GM19238 (cell line): ENCODE data around the gene C3orf22.

Experiments used
- DNase-seq: peaks from one replicate; pipeline ENCODE4 v3.0.0; 2011; ENCODE audit warnings: low spot score; ENCODE audit not compliant: insufficient read length

The C3orf22 gene

DNA sequence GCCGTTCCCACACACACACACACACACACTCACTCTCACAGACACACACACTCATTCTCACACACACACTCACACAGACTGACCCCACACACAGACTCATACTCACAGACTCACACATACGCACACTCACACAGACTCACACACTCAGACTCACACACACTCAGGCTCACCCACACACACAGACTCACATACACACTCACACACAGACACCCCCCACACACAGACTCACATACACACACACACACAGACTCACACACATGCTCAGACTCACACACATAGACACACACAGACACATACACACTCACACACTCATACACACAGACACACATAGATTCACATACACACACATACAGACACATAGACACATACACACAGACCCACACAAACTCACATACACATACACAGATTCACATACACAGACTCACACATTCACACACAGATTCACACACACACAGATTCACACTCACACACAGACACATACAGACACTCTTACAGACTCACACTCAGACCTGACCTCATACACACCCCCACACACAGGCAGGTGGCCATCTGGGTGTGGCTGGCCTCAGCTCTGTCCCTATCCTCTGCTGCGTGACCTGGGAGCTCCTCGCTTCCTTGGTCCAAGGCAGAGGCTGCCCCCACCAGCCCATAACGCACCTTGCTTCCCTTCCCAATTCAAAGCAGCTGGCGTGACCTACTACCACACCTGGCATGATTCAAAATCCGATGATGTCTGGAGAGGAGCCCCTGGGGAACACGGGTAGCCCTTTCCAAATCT is 1.9 kb downstream of the C3orf22 start:
- no peak for DNase-seq

GRCh38 chr3:126555795-126556636 is 2.7 kb downstream of the C3orf22 start:
- DNase-seq = no peak

DNA sequence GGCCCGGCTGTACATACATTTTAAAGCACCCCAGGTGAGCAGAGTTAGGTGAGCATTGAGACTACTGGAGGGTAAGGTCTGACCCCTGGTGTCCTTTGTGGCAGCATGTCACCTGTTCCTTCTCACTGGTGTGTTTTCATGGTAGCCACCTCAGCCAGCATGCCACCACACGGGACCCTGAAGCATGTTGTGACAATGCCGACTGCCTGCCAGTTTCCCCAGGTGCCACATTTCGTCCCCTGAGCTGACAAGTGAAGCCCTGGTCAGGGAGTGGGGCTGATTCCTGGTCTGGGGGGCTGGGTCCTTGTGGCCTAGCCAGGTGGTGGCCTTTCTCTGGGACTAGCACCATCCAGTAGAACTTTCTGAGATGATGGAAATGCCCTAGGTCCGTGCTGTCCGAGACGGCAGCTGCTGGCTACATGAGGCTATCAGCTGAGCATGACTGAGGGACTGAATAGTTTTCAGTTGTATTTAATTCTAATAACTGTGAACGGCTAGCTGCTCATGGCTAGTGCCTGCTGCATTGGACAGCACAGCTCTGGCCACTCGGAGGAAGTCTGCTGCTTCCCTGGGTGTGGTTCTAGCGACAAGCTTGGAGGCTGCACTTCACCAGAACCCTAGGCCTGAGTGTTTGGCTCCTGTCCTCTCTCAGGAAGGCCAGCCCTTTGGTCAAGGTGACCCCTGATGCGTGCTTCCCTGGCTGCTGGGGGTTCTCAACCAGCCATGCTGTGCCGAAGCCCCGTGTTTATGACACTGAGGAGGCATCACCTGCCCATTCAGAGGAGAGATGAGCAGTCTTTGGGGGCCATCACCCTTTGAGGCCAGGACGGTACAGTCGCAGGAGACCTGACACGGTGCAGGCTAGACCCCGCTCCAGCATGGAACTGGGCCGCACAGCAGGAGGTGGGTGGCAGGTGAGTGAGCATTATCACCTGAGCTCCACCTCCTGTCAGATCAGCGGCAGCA is 3.9 kb downstream of the C3orf22 start:
- no peak for DNase-seq

GRCh38 chr3:126553284-126554084 is 5.2 kb downstream of the C3orf22 start:
- no peak for DNase-seq

- no peak for DNase-seq
These were observed 5.9 kb downstream of the C3orf22 start for GRCh38 chr3:126552688-126553283.

DNA sequence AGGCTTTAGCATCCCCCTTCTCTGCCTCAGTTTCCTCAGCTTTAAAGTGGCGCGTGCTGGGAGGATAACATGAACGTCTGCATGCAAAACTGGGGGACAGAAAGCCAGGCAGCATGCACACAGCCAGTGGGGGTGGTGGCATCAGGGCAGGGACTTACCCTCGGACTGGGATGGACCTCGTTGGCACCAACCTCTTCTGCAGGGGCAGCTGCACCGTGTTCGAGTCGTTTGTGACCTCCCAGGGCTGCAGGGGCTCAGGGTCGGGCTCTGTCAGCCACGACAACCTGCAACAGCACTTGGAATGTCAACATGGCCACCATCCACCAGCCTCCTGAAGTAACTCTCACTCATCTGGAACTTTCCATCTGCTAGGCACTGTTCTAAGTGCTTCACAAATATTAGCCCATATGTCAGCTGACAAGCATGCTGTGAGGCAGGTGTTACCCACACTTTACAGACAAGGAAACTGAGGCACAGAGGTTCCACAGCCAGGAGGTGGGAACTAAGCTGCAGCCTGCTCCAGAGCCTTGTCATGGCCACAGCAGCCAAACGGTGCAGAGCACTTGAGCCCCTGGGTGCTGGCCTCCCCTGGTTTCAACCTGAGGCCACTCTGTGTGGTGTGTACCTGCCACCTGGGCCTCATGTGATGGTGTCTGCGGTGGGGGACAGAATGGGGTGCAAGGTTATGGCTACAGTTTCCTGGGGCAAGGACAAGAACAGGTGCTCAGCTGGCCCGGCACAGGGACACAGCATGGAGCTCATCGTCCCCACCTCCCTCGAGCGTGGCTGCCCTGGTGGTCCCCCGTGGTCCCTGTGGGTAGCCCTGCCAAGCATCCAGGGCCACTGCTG is 6.7 kb downstream of the C3orf22 start:
- no peak for DNase-seq

DNA sequence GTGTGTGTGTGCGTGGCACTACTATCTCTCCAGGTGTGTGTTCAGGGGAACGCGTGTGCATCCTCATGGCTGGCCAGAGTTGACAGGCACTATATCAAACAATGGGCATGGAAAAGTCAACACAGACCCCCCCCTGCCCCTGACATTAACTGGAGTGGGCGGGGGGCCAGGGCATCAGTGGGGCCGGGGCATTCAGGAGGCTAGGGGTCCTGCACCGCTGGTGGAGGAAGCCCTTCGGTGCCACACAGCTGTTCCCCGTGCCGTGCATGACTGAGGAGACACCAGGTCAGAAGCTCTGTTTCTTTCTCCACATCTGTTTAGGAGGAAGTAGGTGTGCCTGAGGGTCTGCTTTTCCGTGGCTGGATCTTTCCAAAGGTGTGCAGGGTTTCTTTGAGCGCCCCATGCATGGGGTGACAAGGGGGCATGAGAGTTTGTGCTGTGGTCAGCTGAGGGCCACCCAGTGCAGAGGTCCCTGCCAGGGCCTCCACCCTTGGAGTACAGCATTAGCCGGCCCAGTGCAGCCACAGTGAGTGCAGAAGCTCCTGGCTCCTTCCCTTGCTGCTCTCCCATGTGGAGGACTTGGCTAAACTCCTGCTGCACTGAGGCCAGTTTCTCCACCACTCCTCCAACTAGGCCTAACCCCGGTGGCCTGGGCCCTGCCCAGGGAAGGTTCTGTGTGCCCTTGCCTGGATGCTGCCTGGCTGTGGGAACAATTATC is 7.5 kb downstream of the C3orf22 start:
- no peak for DNase-seq

DNA sequence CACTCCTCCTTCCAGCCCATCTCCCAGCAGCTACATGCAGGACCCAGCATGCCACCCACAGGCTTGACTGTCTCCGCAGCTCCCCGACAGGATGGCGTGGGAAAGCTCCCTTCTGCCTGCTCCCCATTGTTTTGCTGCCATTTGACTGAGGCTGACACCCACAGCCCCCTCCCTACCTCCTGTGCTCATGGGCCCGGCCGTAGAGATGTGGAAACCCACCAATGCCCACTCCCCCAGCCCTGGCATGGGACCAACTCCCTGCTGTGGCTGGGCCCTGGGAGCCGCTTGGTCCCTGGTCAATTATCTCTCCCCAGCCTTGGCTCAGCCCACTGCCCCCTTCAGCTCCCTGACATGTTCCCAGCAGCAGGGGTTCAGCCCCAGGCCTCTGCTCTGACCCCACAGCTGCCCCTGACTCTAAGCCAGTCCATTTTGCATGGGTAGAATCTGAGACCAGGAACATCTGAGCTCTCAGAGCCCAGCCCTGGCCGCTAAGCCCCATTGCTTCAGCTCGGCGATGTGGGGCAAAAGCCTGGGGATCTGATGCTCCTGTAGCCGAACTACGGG is 8.2 kb downstream of the C3orf22 start:
- no peak for DNase-seq

GRCh38 chr3:126549861-126550487 is 8.8 kb downstream of the C3orf22 start:
- DNase-seq = no peak

DNA sequence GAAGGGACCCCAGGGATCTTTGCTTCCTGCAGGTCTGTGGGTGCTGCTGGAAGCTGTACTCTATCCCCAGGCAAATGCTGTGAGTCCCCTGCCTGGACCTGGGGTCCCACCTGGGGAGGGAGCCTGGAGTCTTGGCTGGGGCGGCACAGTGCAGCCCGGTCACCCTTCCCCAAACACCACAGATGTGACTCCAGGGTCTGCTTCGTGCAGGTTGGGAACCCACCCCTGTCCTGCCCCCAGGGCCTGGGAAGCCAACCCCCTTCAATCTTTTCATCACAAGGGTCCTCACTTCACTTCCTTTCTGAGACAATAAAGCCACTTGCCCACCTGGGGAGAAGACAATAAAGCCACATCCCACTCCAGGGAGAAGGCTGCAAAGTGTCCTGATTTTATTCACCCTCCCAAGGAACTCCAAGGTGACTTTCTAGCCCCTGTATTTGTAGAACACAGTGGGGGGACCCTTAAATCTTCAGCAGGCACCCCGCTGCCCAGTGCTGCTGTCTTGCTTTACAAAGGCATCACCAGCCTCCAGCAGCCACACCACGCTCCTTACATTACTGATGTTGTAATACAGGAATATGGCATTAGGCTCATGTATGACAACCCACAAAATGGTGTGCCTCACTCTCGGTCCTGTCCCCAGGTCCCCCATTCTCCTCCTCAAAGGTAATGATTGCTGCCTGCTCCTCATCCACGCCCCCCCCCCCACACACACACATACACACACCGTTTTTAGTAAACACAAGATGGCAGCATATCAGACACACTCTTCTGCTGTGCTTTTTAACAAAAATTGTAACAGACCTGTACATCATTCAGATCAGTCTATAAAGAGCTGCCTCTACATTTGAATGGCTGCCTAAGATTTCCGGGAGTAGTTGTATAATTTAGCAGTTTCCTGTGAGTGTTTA is 9.9 kb downstream of the C3orf22 start:
- no peak for DNase-seq

DNA sequence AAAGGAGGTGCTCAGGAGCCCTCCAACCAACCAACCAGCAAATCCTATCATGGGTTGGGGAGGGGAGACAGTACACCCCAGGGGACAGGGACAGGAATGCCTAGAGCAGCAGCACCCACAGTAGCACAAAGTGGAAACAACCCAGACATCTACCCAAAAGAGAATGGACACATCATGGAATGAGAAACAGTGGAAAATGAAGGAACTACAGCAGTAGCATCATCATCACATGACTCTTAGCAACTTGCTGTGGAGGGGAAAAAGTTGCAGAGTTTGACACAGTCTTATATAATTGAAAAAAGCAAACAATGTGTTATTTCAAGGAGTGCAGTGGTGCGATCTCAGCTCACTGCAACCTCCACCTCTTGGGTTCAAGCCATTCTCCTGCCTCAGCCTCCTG is 11.0 kb downstream of the C3orf22 start:
- no peak for DNase-seq

DNA sequence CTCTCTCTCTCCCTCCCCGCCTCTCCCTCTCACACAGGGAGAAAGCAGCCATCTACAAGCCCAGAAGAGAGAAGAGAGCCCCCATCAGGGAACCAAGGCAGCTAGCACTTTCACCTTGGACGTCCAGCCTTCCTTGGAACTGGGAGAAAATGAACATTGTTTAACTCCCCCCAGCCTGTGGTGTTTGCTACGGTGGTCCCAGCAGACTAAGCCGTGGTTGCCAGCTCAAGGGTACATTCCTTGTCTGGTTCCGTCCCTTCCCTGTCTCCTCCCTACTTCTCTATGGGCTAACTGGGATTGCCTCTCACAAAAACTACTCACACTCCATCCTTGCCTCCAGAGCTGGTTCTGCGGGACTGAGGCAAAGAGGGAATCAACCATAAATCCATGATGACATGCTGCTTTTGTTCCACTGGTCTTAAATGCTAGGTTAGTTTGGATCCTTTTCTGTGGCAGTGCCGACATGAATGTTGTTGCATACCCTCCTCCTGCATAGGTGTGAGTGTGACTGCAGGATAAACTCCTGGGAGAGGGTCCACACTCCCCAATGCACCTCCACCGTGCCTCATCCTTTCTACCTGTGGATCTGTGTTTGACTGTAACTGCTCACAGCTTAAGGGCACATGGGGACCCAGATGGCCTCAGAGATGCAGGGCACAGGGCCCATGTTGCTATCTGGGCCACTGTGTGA is 12.0 kb downstream of the C3orf22 start:
- DNase-seq = no peak

- DNase-seq = no peak
These were observed 12.7 kb downstream of the C3orf22 start for GRCh38 chr3:126546013-126546412.

DNA sequence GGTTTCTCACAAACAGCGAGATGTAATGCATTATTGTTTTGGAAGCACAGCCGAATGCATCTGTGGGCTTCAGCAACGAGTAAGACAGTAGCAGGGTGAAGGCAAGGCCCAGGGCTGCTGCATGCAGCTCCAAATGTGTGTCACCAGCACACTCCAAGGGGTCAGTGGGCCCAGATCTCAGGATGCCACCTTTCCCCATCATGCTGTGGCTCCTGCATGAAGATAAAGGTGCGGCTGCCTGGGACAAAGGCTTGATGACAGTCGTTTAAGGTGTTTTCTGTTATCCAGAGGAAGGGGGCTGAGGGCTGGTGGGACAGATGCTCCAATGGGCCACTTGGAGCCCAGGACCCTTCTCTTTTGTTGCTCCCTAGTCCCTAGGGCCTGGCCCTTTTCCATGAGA is 13.2 kb downstream of the C3orf22 start:
- DNase-seq = no peak

DNA sequence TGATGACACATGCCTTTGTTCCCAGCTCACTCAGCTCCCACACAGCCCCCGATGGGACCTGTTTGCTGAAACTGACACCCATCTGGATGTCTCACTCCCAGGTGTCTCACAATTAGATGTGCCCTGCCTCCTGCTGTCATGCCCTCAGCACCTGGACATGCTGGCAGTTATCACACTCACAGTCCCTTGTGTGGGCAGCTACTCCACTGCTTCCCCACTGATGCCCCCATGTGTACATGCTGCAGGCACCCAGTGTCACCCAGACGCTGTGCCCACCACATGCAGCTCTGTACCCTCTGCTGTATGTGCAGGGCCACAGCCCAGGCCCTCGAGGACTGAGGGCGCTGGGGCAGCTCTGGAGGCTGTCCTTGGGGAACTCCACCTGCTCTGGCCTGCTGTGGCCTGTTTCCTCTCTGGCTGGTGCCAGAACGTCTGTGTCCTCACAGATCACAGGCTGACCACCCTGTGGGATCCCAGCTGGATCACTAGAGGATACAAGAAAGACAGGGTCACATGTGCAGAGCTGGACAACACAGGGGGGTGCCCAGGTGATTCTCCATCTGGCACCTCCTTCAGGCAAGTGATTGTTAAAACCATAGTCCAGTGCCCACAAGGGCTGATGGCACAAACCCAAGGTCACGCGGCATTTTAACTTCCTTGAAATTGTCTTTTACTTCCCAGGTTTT is 14.0 kb downstream of the C3orf22 start:
- no peak for DNase-seq
